Subcutaneous abdominal adipose tissue (tissue), 5 donors: ENCODE data around the gene RUBCN.
"Not testable (repeated sequence)": the region's sequence is repeated elsewhere in the genome, so short reads cannot be mapped to it uniquely, and the experiment has no call there.

Source experiments
- H3K27ac ChIP-seq: one replicate; pipeline ENCODE4 v1.7.0; 2013; ENCODE audit warnings: low read depth, mild to moderate bottlenecking, inconsistent platforms, low read length, moderate library complexity
- H3K27me3 ChIP-seq, 5 donors: one replicate each; pipeline ENCODE4 v1.7.0; 2013; ENCODE audit warnings: low read length in 5 of 5, inconsistent platforms in 1 of 5; ENCODE audit not compliant: control insufficient read depth in 5 of 5, insufficient read depth in 4 of 5
- H3K36me3 ChIP-seq, 5 donors: one replicate each; pipeline ENCODE4 v1.7.0; 2013; ENCODE audit warnings: low read length in 5 of 5; ENCODE audit not compliant: control insufficient read depth in 5 of 5, insufficient read depth in 5 of 5
- H3K4me1 ChIP-seq, 5 donors: one replicate each; pipeline ENCODE4 v1.7.0; 2013; ENCODE audit warnings: low read length in 5 of 5, mild to moderate bottlenecking in 3 of 5, moderate library complexity in 1 of 5; ENCODE audit not compliant: control insufficient read depth in 5 of 5, insufficient read depth in 5 of 5
- H3K4me3 ChIP-seq, 5 donors: one replicate each; pipeline ENCODE4 v1.7.0; 2013; ENCODE audit warnings: low read length in 5 of 5, low read depth in 1 of 5
- H3K9ac ChIP-seq, 5 donors: one replicate each; pipeline ENCODE4 v1.7.0; 2013; ENCODE audit warnings: low read length in 5 of 5, mild to moderate bottlenecking in 4 of 5, moderate library complexity in 3 of 5
- H3K9me3 ChIP-seq, 5 donors: one replicate each; pipeline ENCODE4 v1.7.0; 2013; ENCODE audit warnings: low read length in 5 of 5; ENCODE audit not compliant: control insufficient read depth in 5 of 5
- donor health status: healthy.
- donor health status: healthy.
- donor health status: healthy.
- donor health status: healthy.
- donor health status: healthy.

The RUBCN gene

DNA sequence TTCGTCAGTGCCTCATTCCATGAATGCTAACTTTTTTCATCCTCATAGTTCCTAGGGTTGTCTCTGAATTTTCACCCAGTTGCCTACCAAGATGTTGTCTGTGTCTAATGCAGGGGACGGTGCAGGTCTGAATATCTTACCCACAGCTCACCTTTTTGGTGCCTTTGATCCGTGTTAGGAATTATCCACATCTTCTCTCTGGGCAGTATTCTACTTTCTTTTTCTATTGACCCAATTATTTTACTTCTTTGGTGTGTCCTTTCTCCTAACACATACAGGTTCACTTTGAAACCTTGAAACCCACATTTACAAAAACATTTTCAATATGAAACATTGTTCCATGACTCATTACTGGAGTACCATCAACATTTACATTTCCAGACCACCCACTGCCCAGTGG, 80.6 kb downstream of the RUBCN start:
- H3K27ac ChIP-seq, H3K27me3 ChIP-seq, H3K9ac ChIP-seq, H3K4me1 ChIP-seq, H3K36me3 ChIP-seq, H3K9me3 ChIP-seq, H3K4me3 ChIP-seq: not testable (repeated sequence)

DNA sequence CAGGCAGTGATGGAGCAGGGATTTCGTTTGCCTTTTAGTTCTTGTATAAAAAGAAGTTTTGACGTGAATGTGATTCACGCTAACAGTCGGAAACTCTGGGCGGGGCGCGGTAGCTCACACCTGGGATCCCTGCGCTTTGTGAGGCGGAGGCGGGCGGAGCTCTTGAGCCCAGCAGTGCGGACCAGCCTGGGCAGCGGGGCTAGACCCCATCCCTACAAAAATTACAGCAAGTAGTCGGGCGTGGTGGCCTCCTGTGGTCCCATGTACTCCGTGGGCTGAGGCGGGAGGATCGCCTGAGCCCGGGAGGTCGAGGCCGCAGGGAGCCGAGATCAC, 81.7 kb downstream of the RUBCN start:
- not testable (repeated sequence) for H3K4me1 ChIP-seq, H3K4me3 ChIP-seq

DNA sequence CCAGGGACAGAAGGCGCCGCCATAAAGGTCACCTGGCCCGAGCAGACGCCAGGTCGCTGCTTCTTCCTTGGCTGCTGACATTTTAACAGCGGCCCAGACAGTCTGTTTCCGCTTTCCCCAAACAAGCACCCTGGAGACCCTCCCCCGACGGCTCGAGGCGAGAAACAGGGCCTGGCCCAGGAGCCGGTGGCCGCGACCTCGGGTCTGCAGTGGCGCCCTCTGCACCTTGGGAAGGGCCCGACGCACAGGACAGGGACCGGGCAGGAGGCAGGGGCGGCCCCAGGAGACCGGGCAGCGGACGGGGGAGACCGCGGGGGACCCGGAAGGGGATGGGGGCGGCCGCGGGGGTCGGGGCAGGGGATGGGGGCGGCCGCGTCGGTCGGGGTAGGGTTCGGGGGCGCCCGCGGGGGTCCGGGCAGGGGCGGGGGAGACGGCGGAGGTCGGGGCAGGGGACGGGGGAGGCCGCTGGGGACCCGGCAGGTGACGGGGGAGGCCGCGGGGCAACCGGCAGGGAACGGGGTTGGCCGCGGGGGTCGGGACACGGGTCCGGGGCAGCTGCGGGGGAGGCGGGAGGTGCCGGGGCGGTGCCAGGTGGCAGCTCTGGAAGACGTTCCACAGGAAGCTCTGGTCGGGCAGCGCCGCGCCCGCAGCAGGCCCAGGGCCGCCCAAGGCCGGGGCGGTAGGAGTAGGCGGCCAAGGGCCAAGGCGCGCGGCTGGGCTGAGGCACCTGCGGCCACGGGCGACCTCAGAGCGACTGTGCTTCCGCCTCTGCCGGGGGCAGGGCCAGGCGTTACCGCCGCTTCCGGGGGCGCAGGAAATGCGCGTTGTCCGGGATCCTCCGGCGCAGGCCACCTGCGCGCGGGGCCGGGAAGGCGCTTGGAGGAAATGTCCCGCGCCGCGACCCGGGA, 82.4 kb downstream of the RUBCN start:
- H3K9ac ChIP-seq, H3K4me1 ChIP-seq, H3K27ac ChIP-seq, H3K27me3 ChIP-seq, H3K36me3 ChIP-seq, H3K9me3 ChIP-seq: not testable (repeated sequence)
- H3K4me3 ChIP-seq, result peak overlapping the region in 2 of 5 donors; percentile 22

More for the DNA sequence above, 81.7 kb downstream of the RUBCN start:
- H3K9me3 ChIP-seq, H3K27me3 ChIP-seq, H3K27ac ChIP-seq, H3K36me3 ChIP-seq, H3K9ac ChIP-seq: not testable (repeated sequence)

DNA sequence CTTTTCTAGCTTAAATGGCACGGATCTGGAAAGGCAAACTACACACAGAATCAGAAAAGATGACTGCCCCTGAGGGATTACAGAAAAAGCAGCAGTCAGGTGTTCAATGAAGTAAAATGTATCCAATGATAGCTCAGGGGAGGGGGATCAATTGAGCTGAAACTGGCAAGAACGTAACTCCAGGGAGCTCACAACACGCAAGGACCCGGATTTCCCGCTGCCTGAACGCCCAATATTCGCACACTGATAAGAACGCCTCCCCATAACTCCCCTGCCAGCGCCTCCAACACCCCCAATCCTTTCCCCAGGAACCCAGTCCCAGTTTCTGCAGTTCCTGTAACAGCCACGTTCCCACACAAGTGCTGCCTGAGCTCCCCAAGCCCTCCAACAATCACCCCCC, 83.8 kb downstream of the RUBCN start:
- not testable (repeated sequence) for H3K4me1 ChIP-seq, H3K27me3 ChIP-seq, H3K4me3 ChIP-seq, H3K9me3 ChIP-seq, H3K9ac ChIP-seq, H3K27ac ChIP-seq, H3K36me3 ChIP-seq

DNA sequence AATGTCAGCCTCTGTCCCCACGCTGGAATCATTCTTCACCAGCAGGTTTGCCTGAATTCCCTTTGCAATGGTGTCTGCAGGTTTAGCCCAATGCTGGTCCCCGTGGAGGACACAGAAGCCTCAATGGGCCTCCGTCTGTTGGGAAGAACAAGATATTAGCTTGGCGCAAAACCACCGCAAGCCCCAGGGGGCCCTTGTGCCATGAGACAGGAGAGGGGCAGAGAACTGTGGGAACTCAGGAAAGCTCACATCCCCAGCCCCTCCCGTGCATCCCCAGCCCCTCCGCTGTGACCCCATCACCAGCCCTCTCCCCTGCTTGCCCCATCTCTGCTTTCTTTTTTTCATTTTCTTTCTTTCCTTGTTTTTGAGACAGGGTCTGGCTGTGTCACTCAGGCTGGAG, 89.1 kb downstream of the RUBCN start:
- H3K27ac ChIP-seq, H3K9me3 ChIP-seq, H3K36me3 ChIP-seq, H3K4me3 ChIP-seq, H3K4me1 ChIP-seq, H3K9ac ChIP-seq, H3K27me3 ChIP-seq: not testable (repeated sequence)

DNA sequence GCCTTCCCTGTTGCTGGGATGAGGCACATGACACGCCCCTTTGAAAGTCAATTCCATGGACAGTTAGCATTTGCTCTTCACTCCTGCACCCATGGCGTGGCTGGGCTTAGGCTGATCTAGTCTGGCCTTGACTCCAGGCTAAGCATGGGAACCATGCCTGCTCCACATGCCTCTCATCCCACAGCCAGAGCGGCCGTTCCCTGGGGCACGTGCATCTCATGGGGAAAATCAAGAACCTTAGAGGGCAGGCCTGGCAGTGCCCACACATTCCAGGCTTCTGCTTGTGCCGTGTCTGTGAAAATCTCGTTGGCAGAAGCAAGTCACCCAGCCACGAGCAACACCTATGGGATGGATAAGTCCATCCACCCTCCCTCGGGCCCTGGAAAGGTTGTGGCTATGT, 89.5 kb downstream of the RUBCN start:
- not testable (repeated sequence) for H3K4me3 ChIP-seq, H3K27me3 ChIP-seq, H3K4me1 ChIP-seq, H3K9me3 ChIP-seq, H3K27ac ChIP-seq, H3K36me3 ChIP-seq, H3K9ac ChIP-seq

DNA sequence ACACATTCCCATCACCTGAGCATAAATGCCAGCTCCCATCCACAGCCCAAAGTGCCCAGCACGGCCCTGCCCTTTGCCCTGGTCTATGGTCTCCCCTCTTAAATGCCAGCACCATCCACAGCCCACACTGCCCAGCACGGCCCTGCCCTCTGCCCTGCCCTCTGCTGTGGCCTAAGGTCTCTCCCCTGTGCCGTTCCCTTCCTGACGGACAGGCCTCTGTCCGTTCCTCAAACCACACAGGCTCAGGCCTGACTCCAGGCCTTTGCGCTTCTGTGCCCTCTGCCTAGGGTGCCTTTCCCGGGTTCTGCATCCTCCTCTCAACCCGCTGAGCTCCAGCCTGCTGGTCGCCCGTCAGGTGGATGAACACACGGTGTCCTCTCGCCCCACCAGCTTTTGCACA, 90.4 kb downstream of the RUBCN start:
- H3K9ac ChIP-seq, H3K27me3 ChIP-seq, H3K36me3 ChIP-seq, H3K4me3 ChIP-seq, H3K27ac ChIP-seq, H3K9me3 ChIP-seq, H3K4me1 ChIP-seq: not testable (repeated sequence)

DNA sequence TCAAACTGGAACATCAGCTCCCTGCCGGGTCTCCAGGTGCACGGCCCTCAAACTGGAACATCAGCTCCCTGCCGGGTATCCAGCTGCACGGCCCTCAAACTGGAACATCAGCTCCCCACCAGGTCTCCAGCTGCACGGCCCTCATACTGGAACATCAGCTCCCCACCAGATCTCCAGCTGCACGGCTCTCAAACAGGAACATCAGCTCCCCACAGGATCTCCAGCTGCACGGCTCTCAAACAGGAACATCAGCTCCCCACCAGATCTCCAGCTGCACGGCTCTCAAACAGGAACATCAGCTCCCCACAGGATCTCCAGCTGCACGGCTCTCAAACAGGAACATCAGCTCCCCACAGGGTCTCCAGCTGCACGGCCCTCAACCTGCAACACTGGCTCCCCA, 99.1 kb downstream of the RUBCN start:
- H3K27me3 ChIP-seq, H3K9me3 ChIP-seq, H3K4me1 ChIP-seq, H3K4me3 ChIP-seq, H3K27ac ChIP-seq, H3K36me3 ChIP-seq, H3K9ac ChIP-seq: not testable (repeated sequence)

DNA sequence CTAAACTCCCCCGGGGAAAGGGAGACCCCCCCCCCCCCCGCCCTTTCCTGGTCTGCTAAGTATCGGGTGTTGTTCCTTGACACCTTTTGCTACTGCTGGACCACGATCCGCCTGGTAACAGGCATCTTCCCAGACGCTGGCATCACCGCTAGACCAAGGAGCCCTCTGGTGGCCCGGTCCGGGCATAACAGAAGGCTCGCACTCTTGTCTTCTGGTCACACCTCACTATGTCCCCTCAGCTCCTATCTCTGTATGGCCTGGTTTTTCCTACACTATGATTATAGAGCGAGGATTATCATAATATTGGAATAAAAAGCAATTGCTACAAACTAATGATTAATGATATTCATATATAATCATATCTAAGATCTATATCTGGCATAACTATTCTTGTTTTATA, 104.7 kb downstream of the RUBCN start:
- not testable (repeated sequence) for H3K27me3 ChIP-seq, H3K9me3 ChIP-seq, H3K36me3 ChIP-seq, H3K4me1 ChIP-seq, H3K9ac ChIP-seq, H3K27ac ChIP-seq, H3K4me3 ChIP-seq

DNA sequence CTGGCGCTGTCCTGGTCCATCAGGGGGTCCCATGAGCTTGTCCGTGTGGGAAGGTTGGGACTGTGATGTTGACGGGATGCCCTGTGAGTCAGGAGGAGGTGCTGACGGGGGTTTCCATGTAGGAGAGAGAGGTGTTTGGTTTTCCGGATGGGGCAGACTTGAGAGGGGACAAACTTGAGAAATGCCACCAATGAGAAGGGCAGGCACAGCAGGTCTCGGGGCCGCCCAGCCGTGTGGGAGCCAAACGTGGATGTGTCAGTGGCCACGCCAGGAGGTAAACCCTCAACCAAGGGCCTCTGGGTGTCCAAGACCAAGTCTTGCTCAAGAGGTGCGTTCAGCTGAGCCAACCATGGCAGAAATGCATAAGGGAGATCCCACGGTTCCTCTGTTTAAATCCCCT, 105.9 kb downstream of the RUBCN start:
- H3K9me3 ChIP-seq, H3K4me1 ChIP-seq, H3K27me3 ChIP-seq, H3K4me3 ChIP-seq, H3K9ac ChIP-seq, H3K27ac ChIP-seq, H3K36me3 ChIP-seq: not testable (repeated sequence)

DNA sequence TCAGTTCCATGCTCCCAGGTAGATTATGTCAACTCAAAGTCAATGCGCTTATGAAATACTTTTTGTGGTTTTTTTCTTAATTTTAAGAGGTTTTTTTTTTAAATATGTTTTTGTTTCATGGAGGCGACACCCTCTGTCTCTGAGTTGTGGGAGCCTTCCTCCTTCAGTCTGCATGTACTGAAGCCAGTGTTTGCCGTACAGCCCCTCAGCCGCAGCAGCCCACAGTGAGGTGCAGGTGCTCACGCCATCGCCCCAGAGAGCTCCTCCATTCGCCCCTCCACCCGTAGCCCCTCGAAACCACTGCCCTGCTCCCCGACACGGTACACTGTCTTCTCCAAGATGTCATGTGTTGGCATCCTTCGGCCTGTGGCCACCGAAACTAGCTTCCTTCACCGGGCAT, 107.4 kb downstream of the RUBCN start:
- H3K9me3 ChIP-seq, H3K36me3 ChIP-seq, H3K9ac ChIP-seq, H3K27me3 ChIP-seq, H3K4me1 ChIP-seq, H3K27ac ChIP-seq, H3K4me3 ChIP-seq: not testable (repeated sequence)
